Skin epidermis (tissue), 12 donors: ENCODE data around the gene PKNOX2.
A peak's percentile ranks its signal among the peaks of the same experiment; 100 is the strongest.

Experiments used
- H3K27ac ChIP-seq, 21 experiments: fragments of 200-600 bp; sonication (generic) in 11 of 21; one replicate each; pipeline ENCODE4 v1.5.0; 2020; ENCODE audit warnings: mild to moderate bottlenecking in 3 of 21, inconsistent platforms in 2 of 21, moderate library complexity in 2 of 21
- H3K4me3 ChIP-seq, 7 experiments: fragments of 200-600 bp; sonication (generic) in 2 of 7; one replicate each; pipeline ENCODE4 v1.5.0; 2020; ENCODE audit warnings: inconsistent platforms in 2 of 7, mild to moderate bottlenecking in 2 of 7, moderate library complexity in 1 of 7

The PKNOX2 gene

DNA sequence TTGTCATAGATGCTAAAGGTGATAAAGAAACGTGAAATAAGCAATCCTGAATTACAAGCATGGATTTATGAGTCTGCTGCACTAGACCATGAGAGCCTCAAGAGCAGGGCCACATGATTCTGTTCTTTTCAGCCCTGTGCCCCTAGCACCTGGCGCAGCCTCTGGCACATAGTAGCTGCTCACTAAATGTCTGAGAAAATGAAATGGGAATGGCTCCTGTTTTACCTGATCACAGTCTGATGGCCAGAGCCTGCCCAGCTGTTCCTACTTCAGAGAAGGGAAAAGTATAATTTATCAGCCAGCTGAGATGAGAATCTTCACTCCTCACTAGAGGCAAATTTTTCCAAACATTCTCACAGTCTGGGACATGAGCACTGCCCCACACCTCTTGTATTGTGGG is 10.7 kb upstream of the PKNOX2 start:
- Histone ChIP-seq H3K4me3 (no peak overlapping the region), H3K27ac (no peak overlapping the region)

DNA sequence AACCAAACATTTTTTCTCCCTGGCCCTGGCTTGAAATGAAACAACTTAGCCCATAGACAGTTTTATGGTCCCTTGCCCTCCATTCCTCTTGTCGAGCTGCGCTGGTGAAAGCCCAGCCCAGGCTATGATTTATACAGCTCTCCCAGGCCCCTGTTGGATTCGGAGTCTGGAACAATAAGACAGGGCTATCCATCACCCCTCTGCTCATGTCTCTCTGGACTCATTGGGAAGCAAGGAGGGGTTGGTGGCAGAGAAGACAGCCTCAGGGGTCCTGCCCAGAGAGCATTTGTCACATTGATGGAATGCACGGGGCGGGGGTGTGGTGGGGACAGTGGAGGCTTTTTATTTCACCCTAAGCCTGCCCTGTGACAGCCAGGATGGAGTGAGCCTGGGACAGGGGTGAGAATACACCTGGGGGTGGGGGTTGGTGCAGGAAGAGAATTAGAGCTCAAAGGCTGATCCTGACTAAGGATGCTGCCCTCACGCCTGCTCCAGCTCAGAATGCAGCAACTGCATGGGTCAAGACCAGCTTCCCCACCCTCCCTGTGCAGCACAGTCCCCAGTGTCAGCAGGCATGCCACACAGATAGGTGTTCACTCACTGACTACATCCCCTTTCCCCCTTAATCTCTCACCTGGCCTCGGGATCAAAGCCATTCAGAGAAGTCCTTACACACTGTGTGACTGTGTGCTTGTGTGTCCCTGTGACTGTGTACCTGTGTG is 10.0 kb upstream of the PKNOX2 start:
- H3K27ac ChIP-seq: no peak overlapping the region
- H3K4me3 ChIP-seq: no peak overlapping the region

- H3K27ac ChIP-seq: no peak overlapping the region
- H3K4me3 ChIP-seq: no peak overlapping the region
Observed at GRCh38 chr11:125155100-125155444, 9.5 kb upstream of the PKNOX2 start.

DNA sequence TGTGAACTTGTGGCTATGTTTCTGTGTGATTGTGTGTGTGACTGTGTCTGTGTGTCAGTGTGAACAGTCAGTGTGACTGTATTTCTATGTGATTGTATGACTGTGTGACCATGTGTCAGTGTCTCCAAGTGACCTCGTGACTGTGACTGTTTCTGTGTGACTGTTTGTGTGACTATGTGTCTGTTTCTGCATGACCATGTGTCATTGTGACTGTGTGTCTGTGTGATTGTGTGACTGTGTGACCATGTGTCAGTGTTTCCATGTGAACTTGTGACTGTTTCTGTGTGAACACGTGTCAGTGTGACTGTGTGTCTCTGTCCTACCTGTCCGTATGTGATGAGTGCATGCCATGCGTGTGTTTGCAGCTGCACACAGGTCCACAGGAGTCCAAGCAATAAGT is 8.8 kb upstream of the PKNOX2 start:
- Histone ChIP-seq H3K27ac (no peak overlapping the region), H3K4me3 (no peak overlapping the region)

- Histone ChIP-seq H3K27ac (no peak overlapping the region), H3K4me3 (no peak overlapping the region)
Observed at GRCh38 chr11:125156346-125157117, 8.0 kb upstream of the PKNOX2 start.

GRCh38 chr11:125157118-125157733 is 7.3 kb upstream of the PKNOX2 start:
- no peak overlapping the region for H3K4me3 ChIP-seq

DNA sequence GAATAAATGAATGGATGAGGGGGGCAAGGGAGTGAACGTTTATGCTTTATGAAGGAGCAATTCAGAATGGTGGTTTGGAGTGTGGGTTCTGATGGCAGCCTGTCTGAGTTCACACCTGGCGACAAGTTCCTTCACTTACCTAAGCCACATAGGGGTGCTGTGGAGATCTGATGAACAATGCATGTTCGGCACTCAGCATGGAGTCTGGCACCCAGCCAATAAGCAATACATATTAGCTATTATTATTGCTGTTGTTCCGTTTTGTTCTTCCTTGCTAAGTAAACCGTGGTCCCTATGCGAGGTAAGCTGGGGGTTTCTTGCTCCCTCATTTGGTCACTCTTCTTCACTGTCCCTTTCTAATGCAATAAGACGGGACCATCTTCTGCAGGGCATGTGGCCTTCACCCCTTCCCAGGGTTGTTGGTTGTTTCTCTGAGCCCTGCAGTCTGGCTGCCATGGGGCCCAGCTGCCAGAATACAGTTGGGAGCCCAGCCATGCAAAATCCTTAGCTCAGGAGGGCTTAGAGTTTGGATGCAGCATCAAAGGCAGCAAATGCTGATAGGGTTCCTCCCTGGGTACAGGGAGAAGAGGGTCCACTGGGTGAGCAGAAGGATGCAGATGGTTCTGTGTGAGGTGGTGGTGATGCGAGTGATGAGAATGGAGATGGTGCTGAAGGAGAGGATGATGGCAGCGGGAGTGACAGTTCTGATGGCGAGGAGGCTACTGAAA is 6.4 kb upstream of the PKNOX2 start:
- H3K27ac ChIP-seq: no peak overlapping the region
- H3K4me3 ChIP-seq: no peak overlapping the region

More at GRCh38 chr11:125157118-125157733, 7.3 kb upstream of the PKNOX2 start:
- H3K27ac ChIP-seq: no peak overlapping the region

- no peak overlapping the region for H3K27ac ChIP-seq
- H3K4me3 ChIP-seq: no peak overlapping the region
Observed at GRCh38 chr11:125162743-125163142, 1.8 kb upstream of the PKNOX2 start.

DNA sequence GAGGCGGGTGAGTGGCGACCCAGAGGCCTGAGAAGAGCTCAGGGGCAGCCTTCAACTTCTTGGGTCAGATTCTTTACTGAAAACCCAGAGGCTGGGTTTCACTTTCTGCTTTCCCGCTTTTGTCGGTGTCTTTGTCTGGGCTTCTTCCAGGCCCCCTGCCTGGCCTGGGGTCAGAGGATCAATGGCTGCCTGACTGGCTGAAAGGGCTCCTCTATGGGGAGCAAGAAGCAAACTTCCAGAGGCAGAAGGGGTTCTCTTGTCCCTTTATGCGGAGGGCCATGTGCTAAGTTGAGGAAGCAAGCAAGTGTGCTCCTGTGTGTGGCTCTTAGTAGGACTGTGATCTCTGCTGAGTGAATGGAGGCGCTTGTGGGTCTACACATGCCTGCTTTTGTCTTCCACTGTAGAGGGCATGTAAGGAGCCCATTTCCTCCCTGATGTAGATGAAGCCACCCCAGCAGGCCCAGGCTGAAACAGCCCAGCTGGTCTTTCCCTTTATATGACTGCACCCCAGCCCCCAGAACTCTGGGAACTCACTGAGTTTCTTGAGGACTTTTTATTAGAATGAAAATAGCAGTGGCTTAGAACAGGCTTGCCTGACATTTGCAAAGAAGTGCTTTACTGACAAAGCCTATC is 1.0 kb upstream of the PKNOX2 start:
- no peak overlapping the region for H3K4me3 ChIP-seq
- H3K27ac ChIP-seq: peak overlapping the region in 1 of 21 experiments; percentile 50

GRCh38 chr11:125164091-125164421 is 495 bp upstream of the PKNOX2 start:
- no peak overlapping the region for H3K4me3 ChIP-seq
- peak overlapping the region in 3 of 21 experiments; percentile 1 to 81 (median 50) for H3K27ac ChIP-seq

- Histone ChIP-seq H3K27ac (peak overlapping the region in 11 of 21 experiments; percentile 2 to 81 (median 64)), H3K4me3 (peak overlapping the region; percentile 32 to 57 (median 42))
Observed at GRCh38 chr11:125165111-125165842, 726 bp downstream of the PKNOX2 start.

- Histone ChIP-seq H3K27ac (peak overlapping the region in 9 of 21 experiments; percentile 4 to 81 (median 64)), H3K4me3 (peak overlapping the region; percentile 32 to 57 (median 42))
Observed at GRCh38 chr11:125165843-125166763, 1.6 kb downstream of the PKNOX2 start.

DNA sequence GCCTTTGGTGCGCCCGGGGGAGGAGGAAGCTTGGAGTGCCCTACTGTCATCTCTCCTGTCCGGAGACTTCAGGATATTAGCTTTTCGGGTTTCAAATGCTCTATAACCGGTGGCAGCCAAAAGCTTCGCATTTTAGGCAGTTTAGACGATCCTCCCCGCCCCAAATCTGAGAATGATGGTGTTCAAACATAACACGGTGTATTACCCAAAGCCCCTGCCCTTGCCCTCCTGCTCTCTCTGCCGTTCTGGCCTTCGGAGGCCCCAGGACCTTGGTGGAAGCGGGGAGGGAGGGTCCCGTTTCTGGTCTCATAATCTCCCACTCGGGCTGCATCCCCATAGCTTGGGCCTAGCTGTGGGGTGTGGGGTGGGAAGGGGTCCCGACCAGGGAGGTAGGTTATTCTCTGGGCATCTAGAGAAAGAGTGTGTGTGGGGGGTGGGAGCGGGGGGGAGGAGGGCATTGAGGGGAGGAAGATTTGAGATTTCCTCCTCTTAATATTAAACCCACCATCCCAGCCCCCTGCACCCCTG is 2.3 kb downstream of the PKNOX2 start:
- Histone ChIP-seq H3K4me3 (peak overlapping the region in 2 of 7 experiments; percentile 45 to 57), H3K27ac (peak overlapping the region in 7 of 21 experiments; percentile 3 to 81 (median 37))

DNA sequence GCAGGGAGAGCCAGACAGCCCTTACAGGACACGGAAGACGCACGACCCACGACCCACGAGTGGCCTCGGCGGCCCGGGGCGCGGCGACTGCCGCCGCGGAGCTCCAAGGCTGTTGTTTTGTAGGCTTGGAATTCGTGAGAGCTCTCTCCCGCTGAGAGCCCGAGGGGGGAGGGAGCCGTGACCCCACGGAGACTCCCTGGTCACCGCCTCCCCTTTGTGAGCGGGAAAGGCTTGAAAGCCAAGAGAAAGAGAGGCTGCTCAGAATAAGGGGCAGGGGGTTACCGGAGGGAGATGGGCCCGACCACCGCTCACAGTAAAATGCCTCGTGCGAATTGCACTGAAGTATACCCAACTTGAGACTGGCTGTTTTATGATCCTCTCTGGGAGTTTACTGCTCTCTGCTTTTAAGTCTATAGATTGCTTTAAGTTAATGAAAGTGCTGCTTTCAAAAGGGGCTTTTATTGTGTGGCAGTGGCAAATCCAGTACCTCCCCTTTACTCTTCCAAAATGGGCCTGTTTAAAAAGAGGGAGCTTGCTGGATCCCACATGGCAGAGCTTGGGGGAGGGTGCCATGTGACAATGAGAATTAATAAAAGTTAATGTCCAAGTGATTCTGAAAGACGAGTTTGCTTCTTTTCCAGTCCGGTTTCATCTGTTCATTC is 2.9 kb downstream of the PKNOX2 start:
- Histone ChIP-seq H3K4me3 (no peak overlapping the region), H3K27ac (peak overlapping the region in 5 of 21 experiments; percentile 3 to 81 (median 37))

DNA sequence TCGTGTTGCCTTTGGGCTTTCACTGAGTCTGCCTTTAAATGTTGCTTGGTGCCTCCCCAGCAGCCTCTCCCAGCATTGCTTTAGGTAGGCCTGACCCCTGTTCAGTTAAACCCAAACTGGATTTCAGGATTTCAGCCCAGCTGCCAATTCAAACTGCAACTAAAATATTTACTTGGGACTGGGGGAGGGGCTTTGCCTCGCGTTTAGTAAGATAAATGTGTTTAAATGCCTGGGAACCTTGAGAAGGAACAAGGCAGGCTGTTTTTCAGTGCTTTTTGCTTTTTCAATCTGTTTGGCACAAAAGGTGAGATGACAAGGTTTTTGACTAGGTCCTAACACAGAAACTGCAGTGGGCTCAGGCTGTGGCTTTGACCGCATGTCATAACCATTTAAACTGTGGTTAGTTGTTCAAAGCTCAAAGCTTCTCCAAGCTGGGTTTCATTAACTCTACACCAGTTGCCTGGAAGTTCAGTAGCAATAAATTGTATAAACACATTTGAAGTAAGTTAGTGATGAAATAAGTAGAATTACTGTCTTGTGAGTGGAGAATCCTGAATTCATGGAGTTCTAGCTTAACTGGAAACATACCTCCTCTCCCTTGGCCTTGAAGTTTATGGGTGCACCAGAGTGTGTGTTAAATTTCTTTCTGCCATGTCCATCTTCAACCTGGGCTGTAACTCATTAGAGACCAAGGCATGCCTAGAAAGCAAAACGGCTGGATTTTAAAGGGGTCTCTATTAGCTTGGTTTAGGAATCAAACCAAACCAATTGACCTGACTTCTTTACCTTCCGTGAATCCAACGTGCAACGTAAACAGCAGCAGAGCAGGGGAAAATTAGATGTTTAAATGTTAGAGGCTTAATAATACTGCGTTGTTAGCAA is 3.6 kb downstream of the PKNOX2 start:
- H3K27ac ChIP-seq: no peak overlapping the region
- H3K4me3 ChIP-seq: no peak overlapping the region

DNA sequence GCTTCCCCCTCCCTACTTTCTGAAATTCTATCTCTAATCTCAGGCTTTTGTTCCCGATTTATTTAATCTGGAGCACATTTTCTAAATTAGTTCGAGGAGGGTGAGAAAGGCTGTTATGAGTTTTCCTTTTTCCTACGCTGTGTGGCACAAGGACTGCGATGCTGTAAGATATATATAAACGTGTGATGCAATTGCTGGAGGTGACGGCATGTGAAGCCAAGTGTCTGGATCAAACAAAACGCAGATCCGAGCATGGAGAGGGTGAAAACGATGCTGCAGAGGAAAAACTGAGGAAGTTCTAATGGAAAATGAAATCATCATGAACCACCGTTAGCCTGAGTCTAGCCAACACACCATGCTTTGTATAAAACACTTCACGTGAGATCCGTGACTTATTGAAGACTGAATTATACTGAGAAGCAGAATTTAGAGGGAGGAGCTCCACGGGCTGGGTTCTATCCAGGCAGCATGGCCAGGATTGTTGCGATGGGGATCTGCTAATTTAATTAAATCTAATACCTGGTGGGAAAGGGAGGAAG is 4.4 kb downstream of the PKNOX2 start:
- Histone ChIP-seq H3K27ac (peak overlapping the region in 1 of 21 experiments; percentile 9), H3K4me3 (no peak overlapping the region)
